K562 (cell line): ENCODE data around the gene CYSRT1. TPM values are rescaled to one million over a fixed set of nuclear protein-coding genes. Genes with fewer than 3 reads are reported as not detected.

Source experiments
- CUX1 ChIP-seq: fragments of 200-800 bp; sonication (Bioruptor generic); IDR thresholded peaks from 2 replicates; pipeline ENCODE4 v1.6.1; 2016; ENCODE audit warnings: missing genetic modification characterization, missing compliant biosample characterization
- FOXA3 ChIP-seq, 2 experiments: fragments of 450-650 bp in 1 of 2; sonication (generic) in 1 of 2; formaldehyde crosslinking; IDR thresholded peaks in 1 of 2; conservative IDR thresholded peaks in 1 of 2; 2 replicates each; pipeline versions ENCODE4 v1.4.0 to v1.8.0; 2020 to 2022; ENCODE audit warnings: mild to moderate bottlenecking in 2 of 2, missing genetic modification reagents in 1 of 2
- HDAC1 ChIP-seq, 2 experiments: fragments of 450-650 bp; IDR thresholded peaks; 2 replicates each; pipeline ENCODE4 v1.6.1; 2016 to 2017; ENCODE audit warnings: inconsistent platforms in 1 of 2, mild to moderate bottlenecking in 1 of 2, moderate library complexity in 1 of 2
- HMGXB4 ChIP-seq: sonication (generic); formaldehyde crosslinking; IDR thresholded peaks from 2 replicates; pipeline ENCODE4 v1.8.1; 2023; ENCODE audit warnings: mild to moderate bottlenecking, missing genetic modification reagents
- NCOR1 ChIP-seq: fragments of 450-650 bp; IDR thresholded peaks from 2 replicates; pipeline ENCODE4 v1.6.1; 2016; ENCODE audit warnings: mild to moderate bottlenecking, moderate library complexity
- PREB ChIP-seq: sonication (generic); formaldehyde crosslinking; IDR thresholded peaks from 2 replicates; pipeline ENCODE4 v1.8.1; 2023; ENCODE audit warnings: mild to moderate bottlenecking, missing genetic modification reagents
- PURB ChIP-seq: sonication (generic); formaldehyde crosslinking; IDR thresholded peaks from 2 replicates; pipeline ENCODE4 v1.9.0; 2021; ENCODE audit warnings: low read depth, mild to moderate bottlenecking, missing genetic modification reagents
- RBM25 ChIP-seq: fragments of 200-400 bp; formaldehyde crosslinking; IDR thresholded peaks from 2 replicates; pipeline ENCODE4 v1.6.1; 2018; ENCODE audit warnings: low read length, low read depth, moderate library complexity; ENCODE audit not compliant: severe bottlenecking
- SMC3 ChIP-seq: conservative IDR thresholded peaks from 2 replicates; pipeline ENCODE4 v1.6.1; 2011; ENCODE audit warnings: low read depth, low read length, improper control_type of control experiment; ENCODE audit not compliant: insufficient read depth
- SRF ChIP-seq, 2 experiments: fragments of 250-450, 450-650 bp in 1 of 2; sonication (Bioruptor Pico) in 1 of 2; sonication (generic) in 1 of 2; formaldehyde crosslinking; IDR thresholded peaks; 2 replicates each; pipeline versions ENCODE4 v1.5.0 to v1.5.1; 2020 to 2022; ENCODE audit warnings: mild to moderate bottlenecking in 1 of 2, missing genetic modification reagents in 1 of 2
- TFAP4 ChIP-seq: sonication (generic); formaldehyde crosslinking; IDR thresholded peaks from 2 replicates; pipeline ENCODE4 v1.8.0; 2022; ENCODE audit warnings: missing genetic modification reagents, mild to moderate bottlenecking, moderate library complexity, borderline replicate concordance
- THRB ChIP-seq: fragments of 450-650 bp; formaldehyde crosslinking; conservative IDR thresholded peaks from 2 replicates; pipeline ENCODE4 v1.4.0; 2022; ENCODE audit warnings: mild to moderate bottlenecking, missing genetic modification characterization
- ZBTB8A ChIP-seq: fragments of 450-650 bp; IDR thresholded peaks from 2 replicates; pipeline ENCODE4 v1.6.1; 2018; ENCODE audit warnings: mild to moderate bottlenecking, moderate library complexity; ENCODE audit not compliant: partially characterized antibody
- ZNF431 ChIP-seq: sonication (generic); formaldehyde crosslinking; IDR thresholded peaks from 2 replicates; pipeline ENCODE4 v1.8.0; 2022; ENCODE audit warnings: mild to moderate bottlenecking, missing genetic modification reagents
- polyA plus RNA-seq, 8 experiments: library from polyadenylated mRNA; depleted of rRNA in 4 of 8; stranded (reverse) in 5 of 8; unstranded in 3 of 8; fragments of >200 nt; fragmentation: Nextera tagmentation in 2 of 8; fragmentation: Illumina TruSeq in 1 of 8; extraction: Ambion mirVana in 2 of 8; extraction: Trizol in 1 of 8; gene quantifications; 2 replicates each; pipeline versions ENCODE4 v1.2.1 to v1.2.3, GENCODE V29; 2011 to 2014; ENCODE audit warnings: inconsistent platforms in 1 of 8, missing spikeins in 1 of 8
- total RNA-seq, 7 experiments: library from RNA; depleted of rRNA in 6 of 7; stranded (reverse); fragments of >200 nt in 6 of 7; fragmentation: Illumina TruSeq in 2 of 7; extraction: Trizol in 2 of 7; gene quantifications; 2 replicates each; pipeline versions ENCODE4 v1.2.1 to v1.2.3, GENCODE V29; 2011 to 2021; ENCODE audit warnings: low replicate concordance in 1 of 7

CYSRT1 gene
- total and polyA plus RNA-seq, 9 of the 15 experiments (the other 6 are each of a cell fraction or from before 2014, with no cell fraction given), result 0.04 to 1.4 (median 0.42) TPM; not detected in 3

- TF ChIP-seq CUX1 (CRISPR knock-in tag), result no peak
- TF ChIP-seq RBM25, result peak; percentile 92
- peak; percentile 93 for TF ChIP-seq PREB (CRISPR knock-in tag)
- TF ChIP-seq THRB (CRISPR knock-in tag), result peak; percentile 88; the same call in 1 of the 2 replicates
- TF ChIP-seq ZBTB8A, result no peak
- TF ChIP-seq ZNF431 (CRISPR knock-in tag), result no peak
- 0 out of 2 replicates have a peak, but pooled peaks have one; percentile 38 for TF ChIP-seq HMGXB4
- TF ChIP-seq TFAP4 (CRISPR knock-in tag), result peak; percentile 38
- peak in 1 of 2 experiments; percentile 36; a peak in 2 of 4 replicates for TF ChIP-seq HDAC1 (IDR thresholded peaks at IDR 0.05)
- no peak for TF ChIP-seq PURB
- TF ChIP-seq SMC3, result peak; percentile 22; the same call in 1 of the 2 replicates
- TF ChIP-seq FOXA3 (CRISPR knock-in tag; conservative IDR thresholded peaks at IDR 0.05 in 1 of 2, IDR thresholded peaks at IDR 0.05 in 1 of 2), result peak in 1 of 2 experiments; percentile 34; a peak in 1 of 4 replicates
- TF ChIP-seq SRF (CRISPR knock-in tag; IDR thresholded peaks at IDR 0.05), result peak; percentile 25 to 64; a peak in 1 of 4 replicates
- no peak for TF ChIP-seq NCOR1
Measured at GRCh38 chr9:137240841-137241489, 16.0 kb downstream of the CYSRT1 start, which contains the start of gene TUBB4B (continued).
